HG03196 (cell line): ENCODE results near the gene PAPPA.

Source experiments
- ATAC-seq: cut with Tn5 transposase; IDR thresholded peaks from one replicate; pipeline ENCODE4 v1.9.1; 2021; ENCODE audit not compliant: unreplicated experiment

PAPPA gene

DNA sequence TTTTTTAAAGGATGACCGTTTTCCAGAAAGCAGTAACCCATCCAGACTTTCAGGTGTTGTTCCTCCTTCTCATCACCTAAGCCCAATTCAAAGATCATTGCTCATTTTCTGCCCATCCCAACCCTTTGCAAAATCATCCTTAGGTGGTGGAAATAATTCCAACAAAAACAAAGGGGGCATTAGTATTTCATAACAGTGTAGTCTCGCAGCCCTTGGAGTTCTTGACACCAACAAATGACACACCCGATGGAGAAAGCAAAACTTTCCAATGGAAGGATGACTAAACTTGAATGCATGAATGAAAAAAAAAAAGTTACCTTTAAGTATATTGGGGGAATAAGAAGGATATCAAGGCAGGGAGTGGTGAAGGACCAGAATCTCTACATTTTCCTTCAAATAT lies 117.0 kb downstream of the PAPPA start:
- no peak for ATAC-seq

DNA sequence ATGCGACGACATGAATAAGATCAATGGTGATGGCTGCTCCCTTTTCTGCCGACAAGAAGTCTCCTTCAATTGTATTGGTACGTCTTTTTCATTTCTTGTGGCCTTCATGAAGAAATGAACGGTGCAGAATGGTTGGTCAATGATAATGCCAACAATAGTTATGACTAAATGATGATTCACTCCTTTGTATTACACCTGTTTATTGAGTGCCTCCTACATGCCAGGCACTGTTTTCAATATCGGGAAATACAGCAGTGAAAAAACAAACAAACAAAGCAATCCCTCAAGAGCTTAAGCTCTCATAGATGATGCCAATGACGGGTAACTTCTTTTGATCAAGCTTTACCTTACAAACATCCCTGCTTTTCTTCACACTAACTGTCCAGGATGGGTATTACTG lies 117.7 kb downstream of the PAPPA start:
- no peak for ATAC-seq

DNA sequence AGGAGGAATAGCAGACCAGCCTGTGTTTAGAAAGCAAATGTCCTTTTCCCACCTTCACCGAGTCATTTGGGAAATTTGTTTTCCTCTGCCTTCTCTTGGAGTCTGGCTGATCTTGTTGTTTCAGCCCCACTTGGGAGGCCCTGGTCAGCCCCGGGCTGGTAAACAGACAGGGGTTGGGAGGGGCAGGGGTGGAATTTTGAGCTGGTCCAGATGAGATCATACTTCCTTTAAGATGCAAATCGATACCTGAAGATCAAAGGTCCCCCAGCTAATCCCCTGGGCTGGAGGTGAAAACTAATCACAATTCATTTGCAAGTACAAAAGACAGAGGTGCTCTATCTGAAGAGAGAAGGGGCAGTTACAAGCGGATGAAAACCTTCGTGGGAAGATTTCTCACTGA lies 118.4 kb downstream of the PAPPA start:
- ATAC-seq, result no peak

DNA sequence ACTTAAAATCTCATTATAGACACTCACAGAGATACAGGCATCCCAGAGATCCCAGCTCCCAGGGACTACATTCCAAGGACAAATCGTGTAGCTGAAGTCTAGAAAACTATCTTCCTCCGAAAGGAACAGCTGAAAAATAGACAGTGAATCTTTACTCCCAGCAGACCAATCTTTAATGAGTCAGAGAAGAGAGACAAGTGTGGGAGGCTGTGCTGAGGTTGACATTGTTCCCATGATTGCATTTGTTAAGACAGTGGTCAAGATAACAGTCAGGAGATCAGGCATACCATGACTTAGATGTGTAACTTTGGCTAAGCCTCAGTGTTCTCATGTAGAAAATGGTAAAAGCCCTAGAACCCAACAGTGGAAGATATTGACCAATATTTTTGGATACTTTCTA lies 120.7 kb downstream of the PAPPA start:
- no peak for ATAC-seq

DNA sequence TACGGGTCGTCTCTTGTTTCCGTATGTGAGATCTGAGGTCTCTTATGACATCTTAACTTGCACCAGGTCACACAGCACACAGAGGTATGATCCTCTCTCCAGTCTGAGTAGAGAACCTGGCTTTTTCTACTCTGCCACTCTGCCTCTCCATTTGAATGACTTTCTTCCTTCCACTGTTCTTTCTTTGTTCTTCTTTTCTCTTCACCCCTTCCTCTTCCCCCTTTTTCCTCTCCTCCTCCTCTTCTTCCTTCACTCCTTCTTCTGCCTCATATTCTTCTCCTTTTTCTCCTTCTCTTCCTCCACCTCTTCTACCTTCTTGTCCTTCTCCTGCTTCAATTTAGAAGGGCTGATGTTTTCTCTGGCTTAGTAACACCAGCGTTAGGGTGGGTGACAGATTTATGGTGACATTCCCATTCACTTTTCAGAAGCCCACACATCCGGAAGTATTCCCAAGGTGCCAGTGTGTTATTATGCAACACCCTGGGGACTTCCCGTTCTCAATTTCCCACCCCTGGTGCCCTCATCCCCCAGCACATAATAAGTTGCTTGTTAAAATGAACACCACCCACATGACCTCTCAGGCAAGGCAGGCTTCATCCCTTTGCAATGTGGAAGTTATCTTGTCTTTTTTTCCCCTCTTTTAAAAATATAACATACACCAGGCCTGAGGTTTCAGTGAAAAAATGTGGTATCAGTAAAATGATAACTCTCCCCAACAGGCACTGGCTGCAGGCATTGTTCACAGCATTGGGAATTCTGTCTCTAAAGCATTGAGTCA lies 122.0 kb downstream of the PAPPA start:
- no peak for ATAC-seq

DNA sequence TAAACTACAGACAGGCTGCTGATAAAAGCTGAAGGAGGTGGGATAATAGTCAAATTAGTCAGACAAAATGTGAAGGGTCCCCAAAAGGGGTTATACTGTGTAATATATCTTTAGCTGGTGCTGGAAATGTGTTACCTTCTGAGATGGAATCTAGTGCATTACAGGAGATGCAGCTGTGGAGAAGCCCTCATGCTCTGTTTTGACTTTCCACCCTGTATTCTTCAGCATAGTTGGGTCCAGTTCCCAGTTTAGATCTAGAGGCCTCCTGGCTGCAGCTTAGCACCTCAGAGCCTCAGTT lies 122.6 kb downstream of the PAPPA start:
- no peak for ATAC-seq

DNA sequence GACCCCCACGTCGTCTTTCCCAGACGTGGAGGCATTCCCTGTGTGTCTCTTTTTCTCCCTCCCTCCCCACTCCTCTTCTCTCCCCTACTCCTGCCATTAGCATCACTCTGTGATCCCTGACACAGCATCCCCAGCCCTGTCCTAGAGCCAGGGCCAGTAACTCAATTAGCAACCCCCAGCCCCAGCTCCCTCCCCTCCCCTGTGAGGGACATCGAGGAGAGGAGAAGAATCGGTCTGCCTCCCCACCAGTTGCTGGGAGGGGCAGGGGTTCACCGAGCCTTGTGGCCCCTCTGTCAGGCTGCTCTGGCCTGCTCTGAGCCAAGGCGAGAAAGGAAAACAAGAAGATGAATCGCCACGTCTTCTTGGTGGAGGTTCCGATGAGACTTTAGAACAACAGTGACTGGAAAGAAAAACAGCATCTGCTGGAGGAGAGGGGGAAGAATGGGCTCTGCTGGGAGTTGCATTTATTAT lies 123.1 kb downstream of the PAPPA start:
- no peak for ATAC-seq

DNA sequence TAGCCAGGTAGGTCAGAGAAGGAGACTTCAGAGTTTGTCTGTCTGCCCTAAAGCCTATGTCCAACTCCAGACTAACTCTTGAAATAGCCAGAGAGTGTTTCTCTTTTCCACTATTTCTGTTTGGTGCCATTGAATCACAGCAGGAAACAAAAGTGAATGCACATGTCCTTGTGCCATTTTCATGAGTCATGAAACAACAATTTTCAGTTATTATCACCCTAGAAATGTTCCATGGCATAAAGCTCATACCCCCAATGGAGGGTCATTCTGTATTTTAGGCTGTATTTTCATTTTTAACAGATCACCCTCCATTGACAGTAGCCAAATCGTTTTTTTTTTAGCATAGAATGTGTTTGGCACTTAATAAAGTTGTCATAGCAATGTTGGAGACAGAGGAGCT lies 124.7 kb downstream of the PAPPA start:
- no peak for ATAC-seq

DNA sequence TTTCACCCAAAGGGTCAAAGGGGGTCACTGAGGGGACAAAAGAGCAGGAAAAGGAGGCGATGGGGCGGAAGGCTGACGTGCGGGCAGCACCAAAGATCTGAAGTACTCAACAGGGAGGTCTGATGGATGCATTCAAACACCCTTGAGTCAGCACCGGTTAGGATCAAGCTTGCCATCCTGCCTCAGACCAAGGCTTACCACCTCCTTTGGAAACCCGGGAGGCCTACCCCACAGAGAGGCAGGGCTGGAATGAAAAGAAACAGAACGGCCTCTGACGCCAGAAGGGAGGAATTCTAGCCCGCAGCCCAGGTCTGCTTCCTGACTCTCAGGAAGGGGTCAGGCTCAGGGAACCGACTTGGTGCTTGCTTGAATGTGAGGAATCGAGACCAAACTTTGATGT lies 125.6 kb downstream of the PAPPA start:
- ATAC-seq, result no peak

DNA sequence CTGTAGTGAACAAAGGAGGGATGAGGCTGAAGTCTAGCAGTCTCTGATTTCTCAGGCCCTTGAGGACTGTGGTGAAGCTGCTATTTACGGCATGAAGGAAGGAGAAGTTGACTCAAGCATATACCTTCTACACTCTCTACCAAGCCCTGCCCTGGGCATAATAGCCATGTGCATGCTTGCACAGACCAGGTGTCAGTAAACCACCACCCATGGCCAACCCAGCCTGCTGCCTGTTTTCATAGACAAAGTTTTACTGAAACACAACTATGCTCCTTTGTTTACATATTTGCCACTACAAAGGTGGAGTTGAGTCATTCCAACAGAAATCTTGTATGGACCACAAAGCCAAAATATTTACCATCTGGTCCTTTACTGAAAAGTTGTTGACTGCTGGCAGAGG lies 126.9 kb downstream of the PAPPA start:
- no peak for ATAC-seq

DNA sequence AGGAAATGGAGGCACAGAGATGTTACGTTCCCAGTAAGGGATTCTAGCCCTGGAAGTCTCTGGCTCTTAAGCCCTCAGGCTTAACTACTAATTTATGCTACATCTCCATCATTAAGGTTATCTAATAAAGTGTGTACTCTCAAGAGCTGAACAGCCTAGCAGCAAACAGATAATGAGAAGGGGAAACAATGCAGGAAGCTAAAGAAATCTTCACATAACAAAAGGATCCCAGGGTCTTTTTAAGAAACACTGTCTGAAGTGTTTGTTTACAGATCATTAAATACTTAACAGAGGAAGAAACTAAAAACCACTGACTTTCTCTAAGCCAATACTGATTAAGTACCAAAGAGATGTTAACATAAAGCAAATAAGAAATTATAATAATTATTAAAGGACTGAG lies 129.0 kb downstream of the PAPPA start:
- ATAC-seq, result no peak

DNA sequence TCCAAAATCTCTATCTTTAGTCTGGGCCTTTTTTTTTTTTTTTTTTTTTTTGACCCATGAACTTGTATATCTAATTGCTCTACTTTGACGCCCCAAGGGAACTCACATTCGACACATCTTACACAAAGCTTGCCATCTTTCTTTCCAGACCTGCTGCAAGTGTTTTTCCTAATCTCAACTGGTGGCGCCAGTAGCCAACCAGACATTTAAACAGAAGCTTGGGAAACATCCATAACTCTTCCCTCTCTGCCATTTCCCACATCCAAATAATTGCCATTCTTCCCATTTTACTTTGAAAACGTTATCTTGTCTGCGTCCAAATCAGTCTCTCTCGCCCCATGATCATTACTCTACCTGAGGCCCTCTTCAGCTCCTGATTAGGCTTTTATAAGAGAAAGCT lies 130.9 kb downstream of the PAPPA start:
- ATAC-seq, result no peak

DNA sequence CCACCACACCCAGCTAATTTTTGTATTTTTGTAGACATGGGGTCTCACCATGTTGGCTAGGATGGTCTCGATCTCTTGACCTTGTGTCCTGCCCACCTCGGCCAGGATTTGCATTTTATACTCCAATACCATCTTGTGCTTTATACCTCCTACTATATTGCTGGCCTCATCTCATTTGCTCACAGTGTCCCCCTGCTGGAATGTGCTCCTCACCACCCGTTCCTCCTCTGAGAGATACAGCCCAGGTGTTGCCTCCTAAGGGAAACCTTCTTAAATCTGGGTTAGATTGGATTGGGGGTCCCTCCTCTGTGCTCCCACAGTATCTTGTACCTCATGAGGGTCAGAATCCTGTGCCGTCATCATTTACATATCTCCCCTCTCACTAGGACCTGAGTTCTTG lies 131.7 kb downstream of the PAPPA start:
- ATAC-seq, result no peak

DNA sequence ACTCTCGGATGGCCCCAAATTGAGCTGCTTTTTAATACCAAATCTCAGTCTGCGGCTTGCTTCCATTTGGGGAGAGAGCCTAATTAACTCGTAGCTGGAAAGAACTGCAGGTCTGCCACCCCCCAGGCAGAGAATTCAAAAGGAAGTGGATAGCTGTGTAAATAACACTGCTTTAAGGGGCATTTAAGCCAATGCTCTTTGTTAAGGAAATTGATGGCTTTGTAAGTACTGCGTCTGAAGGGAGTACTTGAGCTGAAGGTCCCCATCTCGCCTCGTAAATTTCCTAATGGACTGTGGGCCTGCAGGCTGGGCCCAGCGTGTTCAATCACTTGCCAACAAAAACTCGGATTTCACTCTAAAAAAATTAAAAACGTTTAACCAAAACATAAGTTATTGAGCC lies 132.7 kb downstream of the PAPPA start:
- no peak for ATAC-seq

DNA sequence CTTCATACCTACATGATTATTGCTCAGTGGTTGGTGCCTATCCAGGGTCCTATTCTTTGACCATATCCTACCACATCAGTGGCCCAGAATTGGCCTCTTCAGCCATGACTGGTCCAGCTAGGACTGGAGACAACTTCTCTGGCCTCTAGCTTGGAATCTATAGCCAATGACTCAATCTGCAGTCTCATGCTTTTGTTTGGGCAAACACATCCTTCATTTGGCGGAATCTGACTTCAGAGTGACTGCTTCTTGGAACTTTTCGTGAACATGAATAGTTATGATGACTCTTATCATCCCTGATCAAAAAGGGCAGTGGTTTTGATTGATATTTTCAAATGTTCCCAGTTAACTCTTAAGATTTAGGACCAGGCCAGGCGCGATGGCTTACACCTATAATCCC lies 134.1 kb downstream of the PAPPA start:
- no peak for ATAC-seq

DNA sequence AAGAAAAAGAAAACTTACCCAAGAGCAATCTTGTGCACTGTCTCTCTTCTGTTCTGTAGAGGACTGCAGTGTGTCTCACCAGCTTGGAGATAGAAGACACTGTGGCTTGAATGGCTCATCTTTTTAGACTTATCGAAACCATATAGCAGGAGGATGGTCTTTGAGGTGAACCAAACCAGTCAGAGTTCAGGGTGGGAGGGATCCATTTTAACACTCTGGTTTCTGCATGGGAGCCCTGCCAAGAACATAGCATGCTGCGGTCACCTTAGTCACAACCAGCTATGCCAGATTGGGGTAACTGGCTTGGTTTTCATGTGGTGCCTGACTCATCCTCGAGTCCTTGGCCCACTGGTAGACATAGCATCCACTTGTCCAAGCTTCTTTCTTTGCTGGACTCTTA lies 135.1 kb downstream of the PAPPA start:
- ATAC-seq, result no peak

DNA sequence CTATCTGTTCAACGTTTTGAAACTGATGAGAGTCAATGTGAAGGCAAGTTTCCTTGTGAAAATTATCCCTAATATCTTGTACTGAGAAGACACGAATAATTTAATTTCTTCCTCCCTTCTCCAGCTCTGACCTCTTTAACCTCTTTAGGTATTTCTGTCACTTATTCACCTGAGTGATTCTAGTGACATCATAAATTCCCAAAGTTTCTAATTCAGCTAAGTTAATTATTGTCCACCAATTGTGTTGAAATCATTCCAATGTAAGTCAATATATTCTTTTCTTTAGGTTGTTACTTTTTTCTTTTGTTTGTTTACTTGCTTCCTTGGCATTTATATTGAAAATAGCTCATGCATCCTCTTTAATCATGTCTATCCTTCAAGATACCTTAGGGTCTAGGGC lies 143.8 kb downstream of the PAPPA start:
- no peak for ATAC-seq

DNA sequence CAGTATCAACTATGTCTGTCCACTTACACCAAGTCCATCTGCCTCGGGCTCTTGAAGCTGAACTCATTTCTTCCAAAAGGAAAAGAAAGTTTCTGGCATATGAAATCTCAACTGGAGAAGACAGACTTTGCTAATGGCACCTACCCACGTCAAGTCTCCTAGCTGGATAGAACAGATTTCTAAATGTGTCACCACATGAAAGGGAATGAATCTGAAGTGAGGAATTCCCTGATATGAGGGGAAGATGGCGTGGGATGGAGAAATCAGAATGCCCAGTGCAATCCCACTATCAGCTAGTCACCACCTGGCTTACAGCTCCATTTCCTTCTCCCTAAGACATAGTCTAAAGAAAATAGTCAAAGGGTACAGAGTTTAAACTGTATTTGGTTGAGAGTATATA lies 144.7 kb downstream of the PAPPA start:
- no peak for ATAC-seq

DNA sequence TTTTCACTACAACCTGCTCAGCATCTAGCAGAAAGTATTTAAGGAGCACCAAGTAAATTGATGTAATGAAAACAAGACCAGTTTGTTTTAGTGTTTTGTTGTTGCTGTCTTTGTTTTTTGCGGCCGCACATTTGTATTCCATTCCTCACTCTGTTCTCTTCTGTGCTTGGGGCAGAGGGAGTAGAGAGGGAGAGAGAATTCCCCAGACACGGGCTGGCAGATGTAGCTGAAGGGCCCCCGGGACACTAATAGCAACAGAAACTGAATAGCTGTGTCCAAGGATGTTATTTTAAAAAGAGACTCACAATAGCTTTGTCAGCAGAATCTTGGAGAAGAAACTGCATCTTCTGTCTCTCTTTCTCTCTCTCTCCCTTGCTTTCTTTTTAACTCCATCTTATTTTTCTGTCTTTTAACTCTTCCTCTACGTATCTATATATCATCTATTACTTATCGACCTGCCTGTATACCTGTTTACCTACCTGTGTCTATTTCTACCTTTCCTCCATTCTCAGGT lies 145.3 kb downstream of the PAPPA start:
- ATAC-seq, result no peak

DNA sequence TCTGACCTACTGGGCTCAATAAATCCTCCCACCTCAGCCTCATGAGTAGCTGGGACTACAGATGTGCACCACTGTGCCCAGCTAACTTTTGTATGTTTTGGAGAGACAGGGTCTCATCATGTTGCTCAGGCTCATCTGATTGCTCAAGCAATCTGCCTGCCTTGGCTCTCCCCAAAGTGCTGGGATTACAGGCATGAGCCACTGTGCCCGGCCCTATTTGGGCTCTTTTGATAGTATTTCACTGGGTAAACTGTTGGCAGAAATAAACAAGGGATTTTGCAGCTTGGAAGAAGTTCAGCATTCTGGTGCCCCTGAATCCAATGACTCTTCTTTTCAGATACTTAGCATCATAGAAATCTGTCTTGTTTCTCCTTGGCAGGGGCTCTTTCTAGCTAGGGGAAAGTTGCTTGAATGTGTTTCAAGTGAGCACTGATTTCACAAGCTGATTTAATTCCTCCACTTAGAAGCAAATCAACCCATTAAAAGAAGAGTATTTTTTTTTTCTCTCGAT lies 146.8 kb downstream of the PAPPA start:
- no peak for ATAC-seq

DNA sequence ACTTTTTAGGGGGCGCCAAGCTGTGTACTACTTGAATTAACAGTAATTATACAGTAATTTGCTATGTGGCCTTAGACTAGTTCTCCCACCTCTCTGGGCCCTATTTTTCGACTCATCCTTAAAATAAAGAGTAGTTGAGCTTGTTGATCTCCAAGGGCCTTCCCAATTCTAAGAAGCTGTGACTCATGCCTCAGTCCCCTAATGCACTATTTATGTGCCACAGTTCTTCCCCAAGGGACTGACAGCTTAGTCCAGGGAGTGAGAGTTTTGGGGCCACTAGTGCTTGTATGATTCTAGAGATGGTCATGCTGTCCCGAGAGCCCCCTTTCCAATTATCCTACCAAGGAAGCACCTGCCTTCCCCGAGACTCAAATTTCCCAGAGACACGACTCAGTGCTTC lies 149.7 kb downstream of the PAPPA start:
- no peak for ATAC-seq

DNA sequence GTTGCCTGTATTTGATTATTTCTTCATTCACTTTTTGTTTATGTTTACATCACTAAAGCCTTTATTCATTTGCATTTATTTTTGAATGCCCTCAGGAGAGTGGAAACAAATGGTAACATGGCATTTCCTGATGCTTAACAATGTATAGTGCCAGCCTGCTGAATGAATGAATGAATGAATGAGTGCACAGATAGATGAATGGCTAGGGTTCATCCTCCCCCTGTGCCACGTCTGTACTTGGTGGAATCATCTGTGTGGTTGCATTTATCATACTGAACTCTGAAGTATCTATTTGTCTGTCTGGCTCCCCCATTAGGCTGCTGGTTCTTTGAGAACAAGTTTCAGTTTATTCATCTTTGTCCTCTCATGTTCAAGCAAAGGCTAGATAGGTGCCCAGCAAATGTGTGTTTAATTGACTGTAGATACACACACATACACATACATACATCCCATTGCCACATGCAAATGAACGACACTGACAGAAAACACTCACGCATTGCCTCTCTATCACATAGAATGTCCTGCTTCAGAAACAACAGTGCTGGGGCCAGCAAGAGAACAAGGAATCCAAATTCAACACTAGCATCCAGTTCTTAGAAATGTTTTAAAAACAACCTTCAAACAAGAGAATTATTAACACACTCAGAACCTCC lies 150.4 kb downstream of the PAPPA start:
- ATAC-seq, result no peak

DNA sequence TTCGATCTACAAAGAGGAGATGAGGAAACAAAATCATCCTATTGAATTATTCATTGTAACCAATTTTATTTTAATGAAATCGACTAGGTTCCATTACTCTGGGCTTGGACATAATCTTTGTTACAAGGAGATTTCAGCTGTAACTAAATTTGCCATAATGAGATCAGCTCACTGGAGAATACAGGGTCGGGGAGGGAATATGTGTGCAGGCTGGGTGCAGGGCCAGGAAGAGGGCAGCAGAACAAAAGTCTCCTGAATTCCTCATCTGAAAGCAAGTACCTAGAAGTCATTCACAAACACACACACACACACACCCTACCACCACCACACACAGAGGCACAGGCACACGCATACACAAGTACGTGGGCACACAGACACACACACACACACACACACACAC lies 151.2 kb downstream of the PAPPA start:
- ATAC-seq, result no peak
